GM19324 (cell line): Measurements from ENCODE around the gene ASB11.

Source experiments
- ATAC-seq: cut with Tn5 transposase; IDR thresholded peaks from one replicate; pipeline ENCODE4 v1.9.1; 2021; ENCODE audit warnings: mild to moderate bottlenecking, moderate library complexity; ENCODE audit not compliant: unreplicated experiment, low FRiP score

Gene ASB11, protein sequence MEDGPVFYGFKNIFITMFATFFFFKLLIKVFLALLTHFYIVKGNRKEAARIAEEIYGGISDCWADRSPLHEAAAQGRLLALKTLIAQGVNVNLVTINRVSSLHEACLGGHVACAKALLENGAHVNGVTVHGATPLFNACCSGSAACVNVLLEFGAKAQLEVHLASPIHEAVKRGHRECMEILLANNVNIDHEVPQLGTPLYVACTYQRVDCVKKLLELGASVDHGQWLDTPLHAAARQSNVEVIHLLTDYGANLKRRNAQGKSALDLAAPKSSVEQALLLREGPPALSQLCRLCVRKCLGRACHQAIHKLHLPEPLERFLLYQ

DNA sequence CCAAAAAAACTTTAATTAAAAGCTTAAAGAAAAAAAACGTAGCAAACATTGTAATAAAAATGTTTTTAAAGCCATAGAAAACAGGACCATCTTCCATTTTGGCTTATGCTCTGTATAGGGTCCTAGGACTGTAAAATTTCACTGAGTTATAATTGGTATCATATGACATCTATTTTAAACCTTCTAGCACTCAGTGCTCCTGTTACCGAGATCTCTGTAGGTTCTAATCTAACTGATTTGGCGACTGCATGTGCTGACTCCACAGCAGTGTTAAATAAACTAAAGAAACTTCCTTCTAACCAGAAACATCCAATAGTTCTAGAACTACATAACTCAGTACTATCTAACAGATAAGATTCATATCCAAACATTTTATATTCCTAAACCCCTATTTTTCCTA, at the start of gene ASB11:
ASB11 (minus strand) TSS at position 132 of the 400 bp plus-strand sequence; CDS start at position 97, 35 bp downstream.
- no peak for ATAC-seq

DNA sequence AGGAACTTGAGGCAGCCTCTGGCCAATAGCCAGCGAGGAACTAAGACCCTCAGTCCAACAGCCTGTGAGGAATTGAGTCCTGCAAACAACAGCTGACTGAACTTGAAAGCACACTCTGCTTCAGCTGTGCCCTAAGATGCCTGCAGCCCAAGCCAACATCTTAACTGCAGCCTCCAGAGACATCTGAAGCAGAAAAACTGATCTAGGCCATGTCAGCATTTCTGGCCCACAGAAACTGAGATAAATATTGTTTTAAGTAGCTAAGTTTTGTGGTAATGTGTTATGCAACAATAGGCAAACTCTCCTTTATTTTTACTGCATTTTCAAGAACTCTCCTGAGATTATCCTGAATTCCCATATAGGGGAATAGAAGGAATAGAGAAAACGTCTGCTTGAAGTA, 44.3 kb upstream of the ASB11 start:
- no peak for ATAC-seq

DNA sequence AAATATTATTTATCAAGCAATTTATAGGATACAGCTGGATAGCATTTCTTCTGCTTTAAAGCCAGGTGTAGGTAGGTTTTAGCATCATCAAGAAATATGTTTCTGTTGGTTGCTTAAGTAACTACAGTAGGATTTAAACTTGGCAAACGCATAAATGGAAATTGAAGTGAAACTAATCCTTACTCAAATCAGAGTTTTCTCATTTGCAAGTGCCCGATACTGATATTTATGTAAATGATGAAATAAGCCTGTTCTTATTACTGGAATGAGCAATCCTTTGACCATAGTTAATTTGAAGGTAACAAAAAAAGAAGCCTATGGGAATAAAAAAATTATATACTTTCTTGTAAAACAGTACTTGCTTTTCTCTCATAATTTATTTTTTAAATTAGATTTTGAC, 43.1 kb upstream of the ASB11 start:
- no peak for ATAC-seq

DNA sequence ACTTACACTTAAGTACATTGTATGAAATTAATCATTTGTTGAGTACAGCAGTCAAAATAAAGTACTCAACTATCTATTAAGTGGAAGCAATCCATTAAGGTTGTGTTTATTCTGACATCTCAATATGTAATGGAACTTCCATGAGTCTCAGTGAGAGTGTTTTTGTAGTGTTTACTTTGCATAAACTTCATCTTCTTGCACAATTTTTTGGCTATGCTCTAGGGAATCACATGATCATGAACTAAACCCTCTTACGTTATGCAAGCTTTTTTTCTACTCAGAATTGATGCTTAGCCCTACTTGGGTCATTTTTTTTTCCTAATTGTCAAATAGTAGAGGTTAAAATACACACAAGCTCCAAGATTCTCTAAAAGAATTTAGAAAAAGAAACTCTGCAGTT, 41.0 kb upstream of the ASB11 start:
- ATAC-seq = no peak

DNA sequence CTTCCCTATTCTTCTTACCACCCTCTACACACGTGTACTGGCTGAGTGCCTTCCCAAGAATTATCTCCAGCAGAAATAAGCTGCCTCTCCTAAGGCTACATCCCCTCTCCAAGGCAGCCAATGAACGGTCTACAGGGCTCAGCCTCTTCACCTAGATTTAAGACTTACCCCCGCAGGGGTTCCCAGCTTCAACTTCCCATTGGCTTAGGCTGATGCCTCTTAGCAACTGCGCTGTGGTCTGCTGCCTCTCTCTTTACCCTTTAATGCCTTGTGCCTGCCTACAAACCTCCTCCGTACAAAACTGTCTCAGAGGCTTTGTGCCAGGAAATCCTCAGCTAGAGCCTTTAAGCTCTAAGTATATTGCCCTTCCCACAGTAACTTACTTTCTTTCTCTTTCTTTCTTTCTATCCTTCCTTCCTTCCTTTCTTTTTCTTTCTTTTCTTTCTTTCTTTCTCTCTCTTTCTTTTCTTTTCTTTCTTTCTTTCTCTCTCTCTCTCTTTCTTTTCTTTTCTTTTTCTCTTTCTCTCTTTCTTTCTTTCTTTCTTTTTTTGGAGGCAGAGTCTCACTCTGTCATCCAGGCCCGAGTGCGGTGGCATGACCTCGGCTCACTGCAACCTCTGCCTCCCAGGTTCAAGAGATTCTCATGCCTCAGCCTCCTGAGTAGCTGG, 35.0 kb upstream of the ASB11 start:
- ATAC-seq = no peak

DNA sequence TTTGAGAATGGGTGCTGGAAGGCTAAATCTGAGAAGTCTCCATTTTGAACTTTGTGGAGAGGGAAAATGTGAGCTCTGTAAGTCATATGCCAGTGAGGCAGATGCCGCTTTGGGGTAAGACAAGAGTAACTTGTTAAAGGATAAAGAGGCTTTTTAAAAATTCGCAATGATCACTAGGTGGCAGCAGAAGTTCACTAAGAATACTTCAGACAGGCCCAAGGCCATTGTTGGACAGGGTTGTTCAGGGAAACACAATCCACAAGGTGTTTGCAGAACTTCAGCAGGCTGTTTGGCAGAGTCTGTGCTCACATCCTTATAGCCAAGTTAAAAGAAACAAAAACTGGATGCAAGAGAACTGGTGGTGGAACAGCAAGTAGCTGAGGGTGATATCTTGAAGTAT, 33.6 kb upstream of the ASB11 start:
- peak; percentile 66 for ATAC-seq

DNA sequence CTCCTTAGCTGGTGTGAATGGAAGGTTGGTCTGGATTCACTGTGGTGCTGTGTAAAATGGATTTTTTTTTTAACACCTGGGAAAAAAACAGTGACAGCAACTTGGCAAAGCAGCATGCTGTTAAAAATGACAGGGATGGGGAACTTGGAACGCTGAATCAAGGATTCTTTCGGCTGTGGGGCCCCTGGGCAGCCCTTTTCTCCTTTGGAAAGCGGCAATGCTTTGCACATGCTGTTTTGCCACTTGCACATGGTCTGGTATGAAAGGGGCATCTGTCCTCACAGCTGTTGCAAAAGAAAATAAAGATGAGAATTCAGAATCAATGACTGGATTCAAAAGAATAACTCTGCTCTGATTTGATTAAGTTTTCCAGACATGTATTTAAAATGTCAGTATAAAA, 30.5 kb upstream of the ASB11 start:
- ATAC-seq = no peak

DNA sequence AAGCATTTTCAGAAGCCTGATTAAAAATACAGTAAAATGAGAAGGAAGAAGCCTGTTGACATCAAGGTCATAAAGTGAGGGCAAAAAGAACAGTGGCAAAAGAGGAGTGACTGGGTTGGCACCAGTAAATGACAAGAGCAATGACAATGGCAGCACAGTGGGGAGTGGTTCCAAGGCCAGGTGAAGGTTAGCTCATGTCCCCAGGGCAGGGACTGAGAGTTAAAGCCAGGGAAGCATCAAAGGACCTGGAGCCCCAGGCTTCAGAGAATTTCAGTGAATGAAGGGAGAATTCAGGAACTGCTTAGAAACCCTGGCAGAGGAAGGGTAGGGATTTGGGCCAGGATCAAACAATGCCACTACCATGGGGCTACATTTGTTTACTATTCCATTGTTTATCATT, 28.7 kb upstream of the ASB11 start:
- no peak for ATAC-seq

DNA sequence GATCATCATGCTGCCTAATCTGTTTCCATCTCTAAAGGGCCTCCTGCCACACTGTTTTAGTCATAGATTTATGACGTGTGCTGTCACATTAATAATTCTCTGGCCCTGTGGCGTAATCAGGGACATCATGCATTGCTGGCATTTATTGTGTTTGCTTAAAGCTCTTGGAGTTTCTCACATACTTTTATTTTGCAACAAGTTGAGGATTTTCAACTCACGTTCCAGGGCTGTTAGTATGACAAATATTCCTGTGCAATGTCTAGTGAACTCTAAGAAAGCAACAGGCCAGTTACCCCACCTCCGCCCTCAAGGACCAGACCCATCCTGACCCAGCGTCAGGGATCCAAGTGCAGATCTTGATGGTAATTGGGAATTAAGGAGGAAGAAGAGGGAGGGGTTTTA, 27.6 kb upstream of the ASB11 start:
- no peak for ATAC-seq

DNA sequence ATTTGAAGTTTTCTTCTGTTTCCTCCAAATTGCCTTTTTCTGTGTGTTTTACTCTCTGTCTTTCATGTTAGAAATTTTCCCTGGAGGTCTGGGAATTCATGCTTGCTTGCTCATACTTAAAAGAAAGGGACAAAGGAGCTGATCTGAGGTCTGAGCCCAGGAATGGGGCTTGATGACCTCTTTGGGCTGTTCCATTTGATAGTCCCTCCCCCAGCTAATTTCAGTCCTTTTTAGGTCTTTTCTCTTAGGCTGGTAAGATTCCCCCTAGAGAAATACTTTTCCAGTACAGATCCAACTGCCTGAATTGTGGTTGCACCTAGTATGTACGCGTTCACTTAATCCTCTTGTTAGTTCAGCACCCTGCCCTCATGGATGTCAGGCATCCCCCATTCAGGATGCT, 25.4 kb upstream of the ASB11 start:
- no peak for ATAC-seq

DNA sequence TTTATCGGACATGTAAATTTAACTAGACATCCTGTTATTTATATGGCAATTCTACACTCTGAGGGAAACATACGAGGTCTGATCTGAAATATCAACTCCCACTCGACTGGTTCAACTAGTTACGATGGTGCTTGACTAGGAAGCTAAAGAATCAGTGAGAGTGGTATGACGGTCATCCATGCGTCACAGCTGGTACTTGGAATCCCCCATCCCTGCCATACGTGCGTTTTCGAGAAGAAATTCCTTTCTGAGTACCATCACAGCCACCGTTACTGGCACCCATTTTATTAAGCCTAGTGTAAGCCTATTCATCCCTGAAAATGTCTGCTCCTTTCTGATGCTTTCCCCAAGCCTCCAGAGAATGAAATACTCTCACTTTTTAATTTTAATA, 20.6 kb upstream of the ASB11 start:
- no peak for ATAC-seq

DNA sequence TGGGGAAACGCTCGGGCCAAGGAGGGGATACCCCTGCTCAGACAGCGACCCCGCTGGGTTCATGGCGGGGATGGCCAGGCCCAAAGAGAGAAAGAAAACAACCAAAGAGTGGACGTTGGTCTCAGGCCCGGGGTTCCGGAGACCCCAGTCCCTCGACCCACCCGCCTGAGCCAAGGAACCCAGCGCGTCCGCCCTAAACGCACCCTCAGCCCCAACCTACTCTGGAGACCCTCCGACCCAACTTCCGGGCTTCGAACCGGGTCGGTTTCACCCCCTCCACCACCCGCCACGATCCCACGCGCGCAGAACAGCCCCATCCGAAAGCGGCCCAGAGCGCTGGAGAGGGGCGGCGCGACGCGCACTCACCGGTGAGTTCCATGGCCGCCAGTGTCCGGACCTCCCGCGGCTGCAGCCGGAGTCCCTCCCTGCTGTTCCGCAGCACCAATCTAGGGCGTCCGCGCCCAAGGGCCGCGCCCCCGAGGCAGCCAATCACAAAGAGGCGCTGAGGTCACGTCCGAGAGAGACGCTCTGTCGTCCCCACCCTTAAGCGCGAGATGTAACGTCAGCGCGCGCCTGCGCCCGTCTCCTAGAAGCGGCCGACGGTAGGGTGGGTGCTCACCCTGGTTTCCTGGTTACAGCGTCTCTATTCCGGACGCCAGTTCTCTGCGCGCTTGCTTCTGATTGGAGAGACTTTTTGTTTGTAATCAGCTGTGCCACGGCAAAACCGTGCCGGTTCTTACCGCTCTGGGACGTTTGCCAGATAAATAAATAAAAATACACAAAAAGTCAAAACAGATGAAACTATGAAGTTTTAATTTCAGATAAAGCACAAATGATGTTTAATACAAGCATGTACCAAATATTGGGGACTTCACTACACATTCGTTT, 19.9 kb upstream of the ASB11 start, which contains the start of gene PIGA:
PIGA (minus strand) TSS at position 389 of the 888 bp plus-strand sequence. CDS start 3,593 bp downstream, outside the sequence.
- peak; percentile 100 for ATAC-seq

DNA sequence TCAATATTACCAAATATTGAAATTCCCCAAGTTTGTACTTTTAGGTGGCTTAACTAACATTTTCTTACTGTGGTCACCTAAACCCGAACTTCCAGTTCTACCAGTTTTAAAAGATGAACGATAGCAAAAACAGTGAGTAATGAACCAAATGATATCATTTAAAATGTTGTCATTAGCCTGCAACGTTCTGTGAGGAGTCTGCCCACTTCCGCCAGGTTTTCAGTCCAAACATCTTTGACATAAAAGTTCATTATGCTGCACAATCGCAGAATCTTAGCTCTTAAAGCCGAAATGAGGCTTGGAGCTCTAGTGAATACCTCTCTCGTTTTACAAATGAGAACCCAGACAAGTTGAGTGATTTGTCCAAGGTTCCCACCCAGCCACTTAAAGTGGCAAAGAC, 19.1 kb upstream of the ASB11 start:
- no peak for ATAC-seq

DNA sequence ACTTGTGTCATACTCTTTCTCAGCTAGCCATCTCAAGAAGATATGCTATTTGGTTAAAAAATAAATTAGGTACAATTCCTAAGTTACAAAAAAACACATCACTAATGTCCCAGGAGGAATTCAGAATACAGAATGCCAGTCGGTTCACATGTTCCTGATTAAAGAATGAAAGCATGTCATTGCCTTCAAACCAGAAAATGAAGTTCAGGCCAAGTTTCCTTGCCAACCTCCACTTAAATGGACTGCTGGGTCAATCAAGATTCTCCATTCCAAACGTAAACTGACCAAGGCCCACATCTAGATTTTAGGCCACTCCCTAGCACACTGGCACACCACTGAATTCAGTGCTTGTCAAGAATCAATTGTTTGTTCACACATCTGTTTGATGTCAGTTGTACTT, 13.4 kb upstream of the ASB11 start:
- no peak for ATAC-seq

DNA sequence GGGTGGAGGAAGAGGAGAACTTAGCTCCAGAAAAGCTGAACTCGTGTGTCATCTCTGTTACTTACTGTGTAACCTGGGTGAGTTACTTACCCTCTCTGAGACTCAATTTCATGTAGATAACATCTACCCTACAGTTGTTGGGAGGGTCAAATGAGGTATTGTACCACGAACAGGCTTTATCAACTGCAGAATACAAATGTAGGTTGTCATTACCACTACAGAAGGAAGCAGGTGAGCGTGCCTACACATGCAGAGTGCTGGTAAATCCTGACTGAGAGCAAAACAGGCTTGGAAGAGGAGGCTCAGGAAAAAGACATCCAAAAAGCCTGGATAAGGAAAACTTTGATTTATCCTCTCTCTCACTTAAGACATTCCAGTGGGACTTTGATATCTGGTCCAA, 12.7 kb upstream of the ASB11 start:
- no peak for ATAC-seq

DNA sequence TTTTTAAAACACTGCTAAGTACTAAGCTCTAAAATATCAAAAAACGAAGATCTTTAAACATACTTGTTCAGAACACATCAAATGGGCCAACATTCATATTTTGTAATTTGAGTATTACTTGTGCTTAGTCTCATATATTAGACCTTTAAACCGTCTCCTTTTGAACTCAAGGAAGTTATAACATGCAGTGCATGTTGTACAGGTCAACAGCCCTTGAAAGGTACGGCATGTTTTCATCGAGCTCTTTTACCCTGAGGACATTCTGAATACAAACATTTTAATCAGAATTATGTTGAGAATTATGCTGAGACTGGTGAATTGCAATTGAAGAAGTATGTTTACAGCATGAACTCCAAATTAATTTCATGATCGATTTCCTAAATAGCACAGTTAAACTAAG, 7.0 kb upstream of the ASB11 start:
- no peak for ATAC-seq

DNA sequence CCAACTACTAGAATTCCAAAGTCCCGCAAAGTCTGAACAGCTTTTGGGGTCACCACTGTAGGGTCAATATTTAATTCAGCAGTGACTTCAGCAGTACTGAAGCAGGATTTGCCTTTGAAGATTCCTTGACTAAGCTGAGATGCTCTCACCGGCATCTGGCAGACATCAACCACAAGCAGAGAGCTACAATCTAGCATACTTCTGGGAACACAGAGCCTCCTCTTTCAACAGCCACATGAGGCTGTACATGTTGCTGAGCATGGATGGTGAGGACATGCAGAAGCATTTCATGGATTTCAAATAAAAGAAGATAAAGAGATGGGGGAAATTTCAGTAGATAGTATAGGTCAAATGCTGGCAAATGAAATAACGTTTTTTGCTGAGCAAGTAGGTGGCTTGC, 6.6 kb upstream of the ASB11 start:
- no peak for ATAC-seq

DNA sequence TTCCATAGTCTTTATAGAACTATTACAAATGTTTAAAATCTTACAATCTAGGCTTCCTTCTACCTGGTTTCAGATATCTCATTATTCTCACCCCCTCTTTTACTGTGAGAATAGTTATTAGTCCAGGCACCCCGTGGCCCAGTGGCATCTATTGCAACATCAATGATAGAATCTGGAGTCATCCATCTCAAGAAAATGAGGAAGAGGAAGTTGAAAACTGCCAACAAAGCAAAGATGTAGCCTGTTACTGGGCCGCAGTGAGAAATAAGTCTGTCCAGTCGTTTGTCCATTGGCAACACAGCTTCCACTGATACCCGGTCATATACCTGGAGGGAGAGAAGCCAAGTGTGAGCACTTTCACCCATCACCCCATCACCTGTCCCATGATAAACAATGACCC, 6.0 kb upstream of the ASB11 start:
- no peak for ATAC-seq

DNA sequence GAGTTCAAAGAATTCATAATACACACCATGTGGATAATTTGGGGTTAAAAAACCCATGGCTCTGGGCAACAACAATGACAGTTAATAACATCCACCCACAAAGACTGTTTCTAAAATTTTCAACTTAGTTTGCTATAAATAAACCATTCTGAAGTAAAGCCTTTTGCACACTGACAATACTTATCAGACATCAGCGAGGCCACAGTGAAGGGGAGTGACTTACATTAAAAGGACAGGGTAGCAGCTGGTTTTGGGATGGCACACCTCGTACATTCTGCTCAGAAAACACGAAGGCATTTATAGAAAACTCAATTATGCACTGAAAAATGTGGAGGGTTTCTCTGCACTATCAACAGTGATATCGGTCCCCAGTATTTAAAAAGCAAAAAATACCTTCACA, 4.9 kb upstream of the ASB11 start:
- ATAC-seq = no peak

DNA sequence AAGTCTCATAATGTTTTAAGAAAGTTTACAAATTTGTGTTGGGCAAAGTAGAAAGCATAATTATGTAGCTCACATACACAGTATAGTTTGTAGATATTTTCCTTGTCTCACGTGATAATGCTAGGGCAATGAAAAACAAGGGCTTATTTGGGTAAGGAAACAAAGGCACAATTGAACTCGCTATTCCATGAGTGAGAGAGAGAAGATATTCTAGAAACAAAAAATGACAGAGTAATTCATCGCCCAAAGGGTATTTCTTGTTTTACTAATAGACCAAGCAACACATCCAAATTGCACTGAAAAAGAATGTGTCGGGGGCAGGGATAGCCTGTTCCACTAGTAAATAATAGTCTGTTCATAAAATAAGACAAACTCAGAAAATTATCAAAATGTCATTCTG, 3.6 kb upstream of the ASB11 start:
- ATAC-seq = no peak

DNA sequence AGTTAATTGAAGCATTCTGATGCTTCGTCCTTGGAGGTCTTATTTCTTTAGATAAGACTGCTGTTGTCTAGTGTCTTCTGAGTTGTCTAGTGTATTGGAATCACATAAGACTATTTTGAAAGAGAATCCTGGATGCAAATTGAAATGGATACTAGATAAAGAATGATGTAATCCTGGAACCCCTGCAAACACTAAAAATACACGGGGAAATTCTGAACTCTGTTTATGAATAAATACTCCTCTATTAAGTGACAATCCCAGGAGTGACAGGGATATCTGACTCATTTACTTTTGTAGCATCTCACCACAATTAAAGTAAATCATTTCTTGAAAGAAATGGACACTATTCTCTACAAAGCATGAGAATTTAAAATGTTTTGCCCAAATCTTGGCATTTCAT, 968 bp downstream of the ASB11 start:
- no peak for ATAC-seq
